Astrocyte (in vitro differentiated cells and primary cell): Measurements from ENCODE around the gene MEN1. TPM values are rescaled to one million over a fixed set of nuclear protein-coding genes. Genes with fewer than 3 reads are reported as not detected.

ENCODE experiments used
- DNase-seq: peaks from one replicate; pipeline ENCODE4 v3.0.0-alpha.2; 2010; ENCODE audit warnings: low read depth
- FAIRE-seq: peaks from 2 replicates; lab custom pipeline; 2011; peaks lifted over from hg19 to GRCh38; lab: Jason Lieb, UNC
- H2AFZ ChIP-seq: 2 replicates; pipeline ENCODE4 v1.6.0; 2012; ENCODE audit warnings: low read depth, low read length, inconsistent platforms
- H3K27ac ChIP-seq: 2 replicates; pipeline ENCODE4 v1.5.1; 2011; ENCODE audit warnings: low read depth, low read length, inconsistent platforms
- H3K27me3 ChIP-seq: 2 replicates; pipeline ENCODE4 v1.6.0; 2011; ENCODE audit warnings: low read length, inconsistent platforms; ENCODE audit not compliant: insufficient read depth
- H3K36me3 ChIP-seq: 2 replicates; pipeline ENCODE4 v1.5.1; 2011; ENCODE audit warnings: low read length, inconsistent platforms; ENCODE audit not compliant: insufficient read depth
- H3K4me1 ChIP-seq: 2 replicates; pipeline ENCODE4 v1.5.1; 2011; ENCODE audit warnings: low read length, inconsistent platforms; ENCODE audit not compliant: insufficient read depth
- H3K4me2 ChIP-seq: 2 replicates; pipeline ENCODE4 v1.6.0; 2012; ENCODE audit warnings: low read length, inconsistent platforms
- H3K4me3 ChIP-seq: 2 replicates; pipeline ENCODE4 v1.5.1; 2011; ENCODE audit warnings: low read depth, mild to moderate bottlenecking, low read length, inconsistent platforms; ENCODE audit not compliant: insufficient read depth
- H3K79me2 ChIP-seq: 2 replicates; pipeline ENCODE4 v1.6.0; 2012; ENCODE audit warnings: mild to moderate bottlenecking, low read length, inconsistent platforms; ENCODE audit not compliant: insufficient read depth
- H3K9ac ChIP-seq: 2 replicates; pipeline ENCODE4 v1.6.0; 2012; ENCODE audit warnings: mild to moderate bottlenecking, low read length, inconsistent platforms
- H3K9me3 ChIP-seq: 2 replicates; pipeline ENCODE4 v1.5.1; 2012; ENCODE audit warnings: low read depth, mild to moderate bottlenecking, low read length, inconsistent platforms; ENCODE audit not compliant: insufficient read depth
- H4K20me1 ChIP-seq: 2 replicates; pipeline ENCODE4 v1.6.0; 2012; ENCODE audit warnings: low read length, inconsistent platforms; ENCODE audit not compliant: insufficient read depth
- H3K27ac Mint-ChIP-seq: one replicate; pipeline ENCODE4 v1.8.0; 2021; ENCODE audit warnings: mild to moderate bottlenecking, mixed read lengths; ENCODE audit not compliant: unreplicated experiment
- H3K27me3 Mint-ChIP-seq: one replicate; pipeline ENCODE4 v1.8.0; 2021; ENCODE audit warnings: low read depth, mixed read lengths; ENCODE audit not compliant: unreplicated experiment
- H3K36me3 Mint-ChIP-seq: one replicate; pipeline ENCODE4 v1.8.0; 2021; ENCODE audit warnings: low read depth, mixed read lengths; ENCODE audit not compliant: unreplicated experiment
- H3K4me1 Mint-ChIP-seq: one replicate; pipeline ENCODE4 v1.8.0; 2021; ENCODE audit warnings: low read depth, mixed read lengths; ENCODE audit not compliant: unreplicated experiment
- H3K4me3 Mint-ChIP-seq: one replicate; pipeline ENCODE4 v1.8.0; 2021; ENCODE audit warnings: mild to moderate bottlenecking, moderate library complexity, mixed read lengths; ENCODE audit not compliant: unreplicated experiment
- H3K9me3 Mint-ChIP-seq: one replicate; pipeline ENCODE4 v1.8.0; 2021; ENCODE audit warnings: mild to moderate bottlenecking, mixed read lengths; ENCODE audit not compliant: unreplicated experiment
- EZH2 ChIP-seq: IDR thresholded peaks from 2 replicates; pipeline ENCODE4 v1.6.1; 2012; ENCODE audit warnings: mild to moderate bottlenecking, low read length, inconsistent platforms; ENCODE audit not compliant: insufficient read depth
- total RNA-seq: library from RNA; stranded (reverse); gene quantifications from 2 replicates; pipeline ENCODE4 v1.2.1, GENCODE V29; 2021
- TF ChIP-seq, protein P1 (sequence below): IDR thresholded peaks from 2 replicates; pipeline ENCODE4 v1.5.1; 2011; ENCODE audit warnings: low read depth, mild to moderate bottlenecking, inconsistent platforms, low read length, moderate library complexity; ENCODE audit not compliant: insufficient read depth

Gene MEN1
- total RNA-seq, 1 donor from 2014 or later = 26.0 TPM

DNA sequence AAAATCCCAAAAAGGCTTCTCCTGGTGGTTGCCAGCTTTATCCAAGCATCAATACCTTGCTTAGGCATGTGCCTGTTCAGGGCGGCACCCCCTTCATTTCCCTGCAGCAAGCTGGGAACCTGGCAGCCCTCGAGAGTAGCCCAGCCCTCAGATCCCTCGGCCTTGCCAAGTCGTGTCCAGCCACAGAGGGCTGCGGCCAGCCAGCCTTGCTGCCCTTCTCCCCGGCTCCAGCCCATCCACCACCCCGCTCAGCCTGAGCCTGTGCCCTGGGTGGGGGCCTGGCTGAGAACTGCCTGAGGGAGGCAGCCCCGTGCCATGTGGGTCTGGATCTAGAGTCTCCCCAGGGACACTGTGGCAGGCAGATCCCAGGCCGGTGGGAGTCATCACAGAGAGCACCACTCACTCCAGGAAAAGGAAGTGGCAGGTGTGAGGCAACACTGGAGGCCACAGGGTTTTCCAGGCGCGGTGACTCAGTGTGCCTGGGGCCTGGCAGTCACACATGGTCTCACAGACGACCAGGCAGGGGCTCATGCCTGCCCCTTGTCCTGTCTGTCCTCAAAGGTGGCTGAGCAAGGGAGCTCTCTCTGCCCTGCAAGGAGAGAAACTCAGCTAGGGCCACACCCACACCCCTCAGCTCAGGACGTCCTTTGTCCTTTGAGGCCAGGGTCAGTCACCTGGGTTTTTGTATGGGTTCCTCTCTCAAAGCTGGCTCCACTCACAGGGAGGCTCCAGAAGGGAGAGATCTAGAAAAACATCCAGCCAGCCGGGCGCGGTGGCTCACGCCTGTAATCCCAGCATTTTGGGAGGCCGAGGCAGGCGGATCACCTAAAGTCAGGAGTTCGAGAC lies 46.3 kb upstream of the MEN1 start:
- Mint-ChIP-seq H3K27me3 (no peaks in the 10 kb centered on the region), H3K36me3 (peaks cover 17% of the 10 kb centered on the region), H3K27ac (no peak overlapping the region), H3K4me1 (peaks cover 17% of the 10 kb centered on the region), H3K9me3 (no peaks in the 10 kb centered on the region), H3K4me3 (peak overlapping the region; percentile 27)
- DNase-seq (peak; percentile 72), FAIRE-seq (no peak)
- Histone ChIP-seq H3K27me3 (no peaks in the 10 kb centered on the region), H3K4me2 (peak overlapping the region; percentile 76), H3K36me3 (peaks cover 9% of the 10 kb centered on the region), H3K4me3 (no peak overlapping the region), H3K4me1 (peaks cover 34% of the 10 kb centered on the region), H4K20me1 (peaks cover 20% of the 10 kb centered on the region), H2AFZ (no peak overlapping the region), H3K9me3 (no peaks in the 10 kb centered on the region), H3K79me2 (peaks cover 63% of the 10 kb centered on the region), H3K9ac (peak overlapping the region; percentile 58), H3K27ac (peak overlapping the region; percentile 86)
- no peak for TF ChIP-seq EZH2
- TF ChIP-seq, protein P1, sequence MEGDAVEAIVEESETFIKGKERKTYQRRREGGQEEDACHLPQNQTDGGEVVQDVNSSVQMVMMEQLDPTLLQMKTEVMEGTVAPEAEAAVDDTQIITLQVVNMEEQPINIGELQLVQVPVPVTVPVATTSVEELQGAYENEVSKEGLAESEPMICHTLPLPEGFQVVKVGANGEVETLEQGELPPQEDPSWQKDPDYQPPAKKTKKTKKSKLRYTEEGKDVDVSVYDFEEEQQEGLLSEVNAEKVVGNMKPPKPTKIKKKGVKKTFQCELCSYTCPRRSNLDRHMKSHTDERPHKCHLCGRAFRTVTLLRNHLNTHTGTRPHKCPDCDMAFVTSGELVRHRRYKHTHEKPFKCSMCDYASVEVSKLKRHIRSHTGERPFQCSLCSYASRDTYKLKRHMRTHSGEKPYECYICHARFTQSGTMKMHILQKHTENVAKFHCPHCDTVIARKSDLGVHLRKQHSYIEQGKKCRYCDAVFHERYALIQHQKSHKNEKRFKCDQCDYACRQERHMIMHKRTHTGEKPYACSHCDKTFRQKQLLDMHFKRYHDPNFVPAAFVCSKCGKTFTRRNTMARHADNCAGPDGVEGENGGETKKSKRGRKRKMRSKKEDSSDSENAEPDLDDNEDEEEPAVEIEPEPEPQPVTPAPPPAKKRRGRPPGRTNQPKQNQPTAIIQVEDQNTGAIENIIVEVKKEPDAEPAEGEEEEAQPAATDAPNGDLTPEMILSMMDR = no peak

DNA sequence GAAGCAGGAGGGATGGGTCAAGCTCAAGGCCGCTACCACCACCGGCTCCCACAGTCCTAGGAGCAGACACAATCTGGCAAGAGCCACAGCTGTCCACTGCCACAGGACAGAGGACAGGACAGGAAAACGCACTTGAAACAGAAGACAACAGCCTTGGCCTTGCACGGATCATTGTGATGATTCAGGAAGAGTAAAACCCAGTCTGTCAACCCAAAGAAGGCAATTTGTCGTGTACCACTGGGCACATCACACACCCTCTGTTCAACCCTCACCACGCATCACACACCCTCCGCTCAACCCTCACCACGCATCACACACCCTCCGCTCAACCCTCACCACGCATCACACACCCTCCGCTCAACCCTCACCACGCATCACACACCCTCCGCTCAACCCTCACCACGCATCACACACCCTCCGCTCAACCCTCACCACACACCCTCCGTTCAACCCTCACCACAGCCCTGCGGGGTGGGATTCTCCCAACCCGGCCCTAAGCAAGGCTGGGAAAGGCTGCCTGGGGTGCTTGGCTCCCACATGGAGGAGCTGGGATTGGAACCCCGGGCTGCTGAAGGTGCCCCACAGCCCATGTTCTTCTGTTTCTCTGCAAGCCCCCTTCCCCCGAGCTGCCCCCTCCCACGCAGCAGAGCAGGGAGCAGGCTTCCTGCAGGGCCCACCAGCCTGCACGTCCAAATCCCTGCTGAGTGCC lies 45.4 kb upstream of the MEN1 start:
- Mint-ChIP-seq H3K36me3 (peaks cover 17% of the 10 kb centered on the region), H3K9me3 (no peaks in the 10 kb centered on the region), H3K27ac (peak overlapping the region; percentile 87), H3K27me3 (no peaks in the 10 kb centered on the region), H3K4me3 (no peak overlapping the region), H3K4me1 (peaks cover 17% of the 10 kb centered on the region)
- DNase-seq (no peak), FAIRE-seq (no peak)
- H3K4me1 ChIP-seq = peaks cover 40% of the 10 kb centered on the region
- H3K4me3 ChIP-seq = no peak overlapping the region
- H3K4me2 ChIP-seq = peak overlapping the region; percentile 76
- H3K79me2 ChIP-seq = peaks cover 56% of the 10 kb centered on the region
- peaks cover 16% of the 10 kb centered on the region for H4K20me1 ChIP-seq
- peak overlapping the region; percentile 86 for H3K27ac ChIP-seq
- H3K9me3 ChIP-seq = no peaks in the 10 kb centered on the region
- H3K27me3 ChIP-seq = no peaks in the 10 kb centered on the region
- H3K36me3 ChIP-seq = peaks cover 9% of the 10 kb centered on the region
- TF ChIP-seq, protein P1 = no peak
- TF ChIP-seq EZH2 = no peak
- no peak overlapping the region for H2AFZ ChIP-seq
- H3K9ac ChIP-seq = peak overlapping the region; percentile 58
